HCT116 (cell line): ENCODE measurements around the gene SCG5. TPM values are rescaled to one million over a fixed set of nuclear protein-coding genes. Genes with fewer than 3 reads are reported as not detected.

Experiments used
- ATAC-seq: fragments of 200-7000 bp; cut with Tn5 transposase; 2 replicates; pipeline ENCODE4 v1.9.1; 2020; ENCODE audit warnings: mild to moderate bottlenecking, moderate library complexity
- BruUV-seq: library from RNA; stranded (reverse); fragments of 400-500 nt; replicated peaks from 2 replicates; lab custom pipeline; 2021; lab: Mats Ljungman, UMichigan
- CTCF ChIA-PET: fragments of 300-600 bp; sonication (Branson Sonifier 250); formaldehyde crosslinking; loops from one replicate; lab custom pipeline; 2021; ENCODE audit warnings: antibody characterized with exemption; lab: Charles Lee
- POLR2A ChIA-PET: fragments of 300-600, 350-600 bp; sonication (Branson Sonifier 250); formaldehyde crosslinking; loops from one replicate; lab custom pipeline; 2021; ENCODE audit warnings: antibody characterized with exemption; lab: Charles Lee
- RAD21 ChIA-PET, 2 experiments: fragments of 300-600 bp; sonication (Branson Sonifier 250); formaldehyde crosslinking; loops; one replicate each; lab custom pipeline; 2023; ENCODE audit warnings: low total read pairs in 2 of 2; ENCODE audit not compliant: uncharacterized antibody in 2 of 2, unreplicated experiment in 2 of 2, low non-redundant PET in 1 of 2; lab: Charles Lee
- DNase-seq: peaks from one replicate; pipeline ENCODE4 v3.0.0-alpha.2; 2010; ENCODE audit warnings: low read depth, low spot score
- H2AFZ ChIP-seq: fragments of 200-600 bp; shearing (Covaris generic), sonication (generic); 2 replicates; pipeline ENCODE4 v1.6.1; 2017; ENCODE audit warnings: low read depth, mixed run types, mixed read lengths, antibody characterized with exemption, low read length; ENCODE audit not compliant: poor library complexity, severe bottlenecking
- H3K27ac ChIP-seq: 2 replicates; pipeline ENCODE4 v1.5.1; 2012; ENCODE audit warnings: low read depth, low read length
- H3K27me3 ChIP-seq: fragments of 200-600 bp; sonication (generic); 2 replicates; pipeline ENCODE4 v1.6.1; 2016; ENCODE audit warnings: mixed run types, low read length, mixed read lengths; ENCODE audit not compliant: insufficient read depth
- H3K36me3 ChIP-seq, 2 experiments: fragments of 200-500 bp in 1 of 2; fragments of 200-600 bp in 1 of 2; sonication (Bioruptor generic) in 1 of 2; sonication (generic) in 1 of 2; 2 replicates each; pipeline versions ENCODE4 v1.5.1 to v1.6.1; 2014 to 2016; ENCODE audit warnings: low read length in 2 of 2, inconsistent platforms in 1 of 2, mixed read lengths in 1 of 2, mixed run types in 1 of 2; ENCODE audit not compliant: insufficient read depth in 2 of 2, control insufficient read depth in 1 of 2
- H3K4me1 ChIP-seq, 2 experiments: fragments of 200-600 bp in 1 of 2; sonication (generic) in 1 of 2; 2 replicates each; pipeline versions ENCODE4 v1.5.1 to v1.6.1; 2012 to 2017; ENCODE audit warnings: low read length in 2 of 2, inconsistent platforms in 1 of 2, mild to moderate bottlenecking in 1 of 2, mixed read lengths in 1 of 2, mixed run types in 1 of 2, moderate library complexity in 1 of 2; ENCODE audit not compliant: insufficient read depth in 2 of 2, control insufficient read depth in 1 of 2
- H3K4me2 ChIP-seq: fragments of 200-600 bp; sonication (generic); 2 replicates; pipeline ENCODE4 v1.6.1; 2017; ENCODE audit warnings: mixed run types, low read length, mixed read lengths
- H3K4me3 ChIP-seq, 2 experiments: fragments of 200-600 bp in 1 of 2; sonication (generic) in 1 of 2; replicated peaks in 1 of 2; 2 replicates each; pipeline ENCODE4 v1.5.1; 2011 to 2016; ENCODE audit warnings: low read length in 2 of 2, control low read depth in 1 of 2, low read depth in 1 of 2, mild to moderate bottlenecking in 1 of 2, mixed read lengths in 1 of 2, mixed run types in 1 of 2
- H3K79me2 ChIP-seq: fragments of 200-600 bp; sonication (generic); 2 replicates; pipeline ENCODE4 v1.6.1; 2017; ENCODE audit warnings: mild to moderate bottlenecking, mixed run types, low read length, moderate library complexity, mixed read lengths; ENCODE audit not compliant: insufficient read depth
- H3K9ac ChIP-seq: fragments of 200-600 bp; sonication (generic); 2 replicates; pipeline ENCODE4 v1.6.1; 2016; ENCODE audit warnings: low read length, mixed read lengths
- H3K9me2 ChIP-seq: fragments of 200-600 bp; sonication (generic), shearing (Covaris generic); 2 replicates; pipeline ENCODE4 v1.6.1; 2017; ENCODE audit warnings: mixed run types, mild to moderate bottlenecking, moderate library complexity; ENCODE audit not compliant: insufficient read depth
- H3K9me3 ChIP-seq, 2 experiments: fragments of 200-500 bp in 1 of 2; fragments of 200-600 bp in 1 of 2; sonication (Bioruptor generic) in 1 of 2; sonication (generic) in 1 of 2; 2 replicates each; pipeline ENCODE4 v1.6.1; 2014 to 2017; ENCODE audit warnings: low read length in 2 of 2, mixed read lengths in 2 of 2, inconsistent platforms in 1 of 2, low read depth in 1 of 2, mild to moderate bottlenecking in 1 of 2, mixed run types in 1 of 2, moderate library complexity in 1 of 2; ENCODE audit not compliant: control insufficient read depth in 1 of 2, insufficient read depth in 1 of 2
- H4K20me1 ChIP-seq: fragments of 200-600 bp; sonication (generic), shearing (Covaris generic); 2 replicates; pipeline ENCODE4 v1.6.1; 2017; ENCODE audit warnings: mixed run types, mild to moderate bottlenecking, moderate library complexity; ENCODE audit not compliant: insufficient read depth
- CBX3 ChIP-seq: IDR thresholded peaks from 2 replicates; pipeline ENCODE4 v1.6.1; 2012; ENCODE audit warnings: low read depth
- CEBPB ChIP-seq: IDR thresholded peaks from 2 replicates; pipeline ENCODE4 v1.6.1; 2012; ENCODE audit warnings: low read depth
- EGR1 ChIP-seq: IDR thresholded peaks from 2 replicates; pipeline ENCODE4 v1.6.1; 2012; ENCODE audit warnings: low read depth
- ELF1 ChIP-seq: IDR thresholded peaks from 2 replicates; pipeline ENCODE4 v1.6.1; 2012; ENCODE audit warnings: low read depth, borderline replicate concordance
- FOSL1 ChIP-seq: IDR thresholded peaks from 2 replicates; pipeline ENCODE4 v1.6.1; 2012; ENCODE audit warnings: low read depth
- JUND ChIP-seq: IDR thresholded peaks from 2 replicates; pipeline ENCODE4 v1.6.1; 2012
- POLR2A ChIP-seq: IDR thresholded peaks from 2 replicates; pipeline ENCODE4 v1.7.0; 2011; ENCODE audit warnings: borderline replicate concordance; ENCODE audit not compliant: insufficient read depth, insufficient read length; ENCODE audit errors: extremely low read depth
- POLR2AphosphoS5 ChIP-seq: IDR thresholded peaks from 2 replicates; pipeline ENCODE4 v1.6.1; 2011; ENCODE audit warnings: mild to moderate bottlenecking, low read depth, low read length, moderate library complexity
- RAD21 ChIP-seq: IDR thresholded peaks from 2 replicates; pipeline ENCODE4 v1.6.1; 2012; ENCODE audit warnings: low read depth, mild to moderate bottlenecking
- SIN3A ChIP-seq: IDR thresholded peaks from 2 replicates; pipeline ENCODE4 v1.6.1; 2012; ENCODE audit warnings: low read depth
- SP1 ChIP-seq: IDR thresholded peaks from 2 replicates; pipeline ENCODE4 v1.6.1; 2012; ENCODE audit warnings: low read depth
- SRF ChIP-seq: IDR thresholded peaks from 2 replicates; pipeline ENCODE4 v1.6.1; 2012; ENCODE audit warnings: low read depth
- TCF7L2 ChIP-seq: IDR thresholded peaks from 2 replicates; pipeline ENCODE4 v1.7.0; 2011; ENCODE audit warnings: borderline replicate concordance, inconsistent platforms; ENCODE audit not compliant: insufficient read depth, insufficient read length; ENCODE audit errors: extremely low read depth
- YY1 ChIP-seq: IDR thresholded peaks from 2 replicates; pipeline ENCODE4 v1.6.1; 2011; ENCODE audit warnings: low read length, low read depth, moderate library complexity, mild to moderate bottlenecking; ENCODE audit not compliant: insufficient replicate concordance; ENCODE audit errors: extremely low read depth
- ZNF274 ChIP-seq: fragments of 200-500 bp; sonication (Bioruptor generic); IDR thresholded peaks from 2 replicates; pipeline ENCODE4 v1.6.1; 2014; ENCODE audit warnings: mild to moderate bottlenecking, low read depth, low read length, inconsistent platforms
- intact Hi-C: fragments of 100-400 bp; cut with micrococcal nuclease; formaldehyde crosslinking; loops from 2 replicates; pipeline ENCODE4 v1.10.0; 2022
- total RNA-seq: library from RNA; stranded (reverse); gene quantifications from one replicate; pipeline ENCODE4 v1.2.1, GENCODE V29; 2021; ENCODE audit not compliant: unreplicated experiment
- TF ChIP-seq, protein P1 (sequence below): IDR thresholded peaks from 2 replicates; pipeline ENCODE4 v1.6.1; 2011; ENCODE audit warnings: mild to moderate bottlenecking, low read length, moderate library complexity; ENCODE audit not compliant: insufficient replicate concordance; ENCODE audit errors: extremely low read depth
- TF ChIP-seq, protein P2 (sequence below): IDR thresholded peaks from 2 replicates; pipeline ENCODE4 v1.6.1; 2012
- TF ChIP-seq, protein P3 (sequence below), 3 experiments: fragments of 200-600 bp in 1 of 3; sonication (generic) in 1 of 3; IDR thresholded peaks in 2 of 3; conservative IDR thresholded peaks in 1 of 3; 2 replicates each; pipeline ENCODE4 v1.5.1; 2012 to 2017; ENCODE audit warnings: low read depth in 2 of 3, low read length in 2 of 3, antibody characterized with exemption in 1 of 3, borderline replicate concordance in 1 of 3, control low read depth in 1 of 3, mild to moderate bottlenecking in 1 of 3, mixed read lengths in 1 of 3, mixed run types in 1 of 3, moderate library complexity in 1 of 3; ENCODE audit not compliant: insufficient read depth in 1 of 3

The SCG5 gene
- total RNA-seq, 1 experiment from 2014 or later = 1.7 TPM

DNA sequence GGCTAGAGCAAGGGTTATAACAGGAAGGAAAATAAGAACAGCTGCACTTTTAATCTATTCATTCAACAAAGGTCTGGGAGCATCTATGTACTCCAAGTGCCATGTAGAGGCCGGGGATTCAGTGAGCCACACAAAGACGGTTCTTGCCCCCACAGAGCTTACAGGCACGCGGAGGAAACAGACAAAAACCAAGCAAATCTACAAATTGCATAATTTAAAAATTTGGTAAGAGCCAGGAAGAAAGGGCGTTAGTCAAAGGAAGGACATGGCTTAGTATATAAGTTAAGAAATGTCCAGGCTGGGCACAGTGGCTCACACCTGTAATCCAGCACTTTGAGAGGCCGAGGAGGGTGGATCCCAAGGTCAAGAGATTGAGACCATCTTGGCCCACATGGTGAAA lies 65.9 kb downstream of the SCG5 start:
- Histone ChIP-seq H3K27me3 (no peaks in the 10 kb centered on the region), H3K36me3 (no peaks in the 10 kb centered on the region), H4K20me1 (no peaks in the 10 kb centered on the region), H2AFZ (no peak overlapping the region), H3K4me1 (peaks cover 0 to 8% of the 10 kb centered on the region in 2 experiments; a peak in 3 of 4 replicates), H3K4me2 (no peak overlapping the region), H3K4me3 (no peak overlapping the region), H3K9me2 (no peaks in the 10 kb centered on the region), H3K27ac (no peak overlapping the region), H3K79me2 (no peaks in the 10 kb centered on the region), H3K9ac (no peak overlapping the region), H3K9me3 (no peaks in the 10 kb centered on the region)
- ATAC-seq (no peak), DNase-seq (no peak)
- ChIA-PET POLR2A (no interaction called here), CTCF (no interaction called here), RAD21 (no interaction called here)
- no TSS peak for BruUV-seq
- intact Hi-C loops = no loop called here
- TF ChIP-seq SP1 (no peak), CEBPB (no peak), TCF7L2 (no peak), SIN3A (no peak), RAD21 (no peak), POLR2AphosphoS5 (no peak), FOSL1 (no peak), YY1 (no peak), EGR1 (no peak), JUND (no peak), CBX3 (no peak), SRF (no peak), ELF1 (no peak), POLR2A (no peak), ZNF274 (no peak)
- TF ChIP-seq, protein P1, sequence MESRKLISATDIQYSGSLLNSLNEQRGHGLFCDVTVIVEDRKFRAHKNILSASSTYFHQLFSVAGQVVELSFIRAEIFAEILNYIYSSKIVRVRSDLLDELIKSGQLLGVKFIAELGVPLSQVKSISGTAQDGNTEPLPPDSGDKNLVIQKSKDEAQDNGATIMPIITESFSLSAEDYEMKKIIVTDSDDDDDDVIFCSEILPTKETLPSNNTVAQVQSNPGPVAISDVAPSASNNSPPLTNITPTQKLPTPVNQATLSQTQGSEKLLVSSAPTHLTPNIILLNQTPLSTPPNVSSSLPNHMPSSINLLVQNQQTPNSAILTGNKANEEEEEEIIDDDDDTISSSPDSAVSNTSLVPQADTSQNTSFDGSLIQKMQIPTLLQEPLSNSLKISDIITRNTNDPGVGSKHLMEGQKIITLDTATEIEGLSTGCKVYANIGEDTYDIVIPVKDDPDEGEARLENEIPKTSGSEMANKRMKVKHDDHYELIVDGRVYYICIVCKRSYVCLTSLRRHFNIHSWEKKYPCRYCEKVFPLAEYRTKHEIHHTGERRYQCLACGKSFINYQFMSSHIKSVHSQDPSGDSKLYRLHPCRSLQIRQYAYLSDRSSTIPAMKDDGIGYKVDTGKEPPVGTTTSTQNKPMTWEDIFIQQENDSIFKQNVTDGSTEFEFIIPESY = no peak
- TF ChIP-seq, protein P2, sequence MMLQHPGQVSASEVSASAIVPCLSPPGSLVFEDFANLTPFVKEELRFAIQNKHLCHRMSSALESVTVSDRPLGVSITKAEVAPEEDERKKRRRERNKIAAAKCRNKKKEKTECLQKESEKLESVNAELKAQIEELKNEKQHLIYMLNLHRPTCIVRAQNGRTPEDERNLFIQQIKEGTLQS = no peak
- TF ChIP-seq, protein P3, sequence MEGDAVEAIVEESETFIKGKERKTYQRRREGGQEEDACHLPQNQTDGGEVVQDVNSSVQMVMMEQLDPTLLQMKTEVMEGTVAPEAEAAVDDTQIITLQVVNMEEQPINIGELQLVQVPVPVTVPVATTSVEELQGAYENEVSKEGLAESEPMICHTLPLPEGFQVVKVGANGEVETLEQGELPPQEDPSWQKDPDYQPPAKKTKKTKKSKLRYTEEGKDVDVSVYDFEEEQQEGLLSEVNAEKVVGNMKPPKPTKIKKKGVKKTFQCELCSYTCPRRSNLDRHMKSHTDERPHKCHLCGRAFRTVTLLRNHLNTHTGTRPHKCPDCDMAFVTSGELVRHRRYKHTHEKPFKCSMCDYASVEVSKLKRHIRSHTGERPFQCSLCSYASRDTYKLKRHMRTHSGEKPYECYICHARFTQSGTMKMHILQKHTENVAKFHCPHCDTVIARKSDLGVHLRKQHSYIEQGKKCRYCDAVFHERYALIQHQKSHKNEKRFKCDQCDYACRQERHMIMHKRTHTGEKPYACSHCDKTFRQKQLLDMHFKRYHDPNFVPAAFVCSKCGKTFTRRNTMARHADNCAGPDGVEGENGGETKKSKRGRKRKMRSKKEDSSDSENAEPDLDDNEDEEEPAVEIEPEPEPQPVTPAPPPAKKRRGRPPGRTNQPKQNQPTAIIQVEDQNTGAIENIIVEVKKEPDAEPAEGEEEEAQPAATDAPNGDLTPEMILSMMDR (IDR thresholded peaks at IDR 0.05 in 2 of 3, conservative IDR thresholded peaks at IDR 0.05 in 1 of 3; ENCODE audit: borderline replicate concordance in 1 of 3, insufficient read depth in 1 of 3, low read depth in 2 of 3, low read length in 2 of 3) = no peak
